CD14-positive monocyte (primary cell): ENCODE measurements around the gene LOXHD1. TPM values are rescaled to one million over a fixed set of nuclear protein-coding genes. Genes with fewer than 3 reads are reported as not detected.

Source experiments
- DNase-seq, 3 donors: peaks; one replicate each; pipeline ENCODE4 v3.0.0-alpha.2; 2011 to 2022
- H2AFZ ChIP-seq: 2 replicates; pipeline ENCODE4 v1.6.0; 2012; ENCODE audit warnings: mild to moderate bottlenecking, low read depth, low read length, inconsistent platforms; ENCODE audit not compliant: insufficient read depth, poor library complexity, severe bottlenecking
- H3K27ac ChIP-seq, 2 donors: 1 replicate in 1 of 2; 2 replicates in 1 of 2; pipeline ENCODE4 v1.5.1; 2012 to 2013; ENCODE audit warnings: low read length in 2 of 2, control low read depth in 1 of 2, inconsistent platforms in 1 of 2, low read depth in 1 of 2, mild to moderate bottlenecking in 1 of 2
- H3K27me3 ChIP-seq, 2 donors: one replicate each; pipeline versions ENCODE4 v1.6.0 to v1.6.1; 2011 to 2013; ENCODE audit warnings: low read length in 2 of 2; ENCODE audit not compliant: control insufficient read depth in 2 of 2, insufficient read depth in 2 of 2
- H3K36me3 ChIP-seq, 2 donors: replicated peaks in 1 of 2; 1 replicate in 1 of 2; 2 replicates in 1 of 2; pipeline versions ENCODE4 v1.5.1 to v1.6.1; 2012 to 2013; ENCODE audit warnings: low read length in 2 of 2, control low read depth in 1 of 2, inconsistent platforms in 1 of 2, mild to moderate bottlenecking in 1 of 2; ENCODE audit not compliant: insufficient read depth in 2 of 2, control insufficient read depth in 1 of 2
- H3K4me1 ChIP-seq, 2 donors: 1 replicate in 1 of 2; 2 replicates in 1 of 2; pipeline versions ENCODE4 v1.5.1 to v1.6.1; 2012 to 2013; ENCODE audit warnings: low read length in 2 of 2, control low read depth in 1 of 2, inconsistent platforms in 1 of 2, mild to moderate bottlenecking in 1 of 2, moderate library complexity in 1 of 2; ENCODE audit not compliant: insufficient read depth in 2 of 2, control insufficient read depth in 1 of 2
- H3K4me2 ChIP-seq: replicated peaks from 2 replicates; pipeline ENCODE3; 2012; ENCODE audit warnings: low read length, moderate library complexity, mild to moderate bottlenecking; ENCODE audit not compliant: poor library complexity, severe bottlenecking; ENCODE audit errors: extremely low read depth
- H3K4me3 ChIP-seq, 3 experiments: fragments of 200-600 bp in 1 of 3; sonication (generic) in 1 of 3; replicated peaks in 1 of 3; 1 replicate in 2 of 3; 2 replicates in 1 of 3; pipeline ENCODE4 v1.5.1; 2011 to 2013; ENCODE audit warnings: low read length in 3 of 3, mild to moderate bottlenecking in 3 of 3, control low read depth in 2 of 3, low read depth in 2 of 3, inconsistent platforms in 1 of 3, moderate library complexity in 1 of 3
- H3K79me2 ChIP-seq: 2 replicates; pipeline ENCODE4 v1.6.0; 2012; ENCODE audit warnings: mild to moderate bottlenecking, control low read depth, inconsistent platforms, low read length, moderate library complexity; ENCODE audit not compliant: insufficient read depth
- H3K9ac ChIP-seq: 2 replicates; pipeline ENCODE4 v1.6.0; 2017; ENCODE audit warnings: low read length, mild to moderate bottlenecking; ENCODE audit not compliant: insufficient read depth, poor library complexity, severe bottlenecking
- H3K9me3 ChIP-seq, 2 donors: replicated peaks in 1 of 2; 1 replicate in 1 of 2; 2 replicates in 1 of 2; pipeline versions ENCODE4 v1.5.1 to v1.6.1; 2012 to 2013; ENCODE audit warnings: low read length in 2 of 2, control low read depth in 1 of 2; ENCODE audit not compliant: control insufficient read depth in 1 of 2, insufficient read depth in 1 of 2
- H4K20me1 ChIP-seq: 2 replicates; pipeline ENCODE4 v1.6.0; 2012; ENCODE audit warnings: mild to moderate bottlenecking, low read length, control low read depth, moderate library complexity; ENCODE audit not compliant: insufficient read depth
- H3K27ac Mint-ChIP-seq, 7 donors: one replicate each; pipeline ENCODE4 v1.8.0; 2020; ENCODE audit warnings: mild to moderate bottlenecking in 7 of 7, mixed read lengths in 7 of 7, moderate library complexity in 6 of 7, inconsistent platforms in 2 of 7
- H3K27me3 Mint-ChIP-seq, 3 donors: one replicate each; pipeline ENCODE4 v1.8.0; 2021 to 2022; ENCODE audit warnings: low read depth in 3 of 3, mild to moderate bottlenecking in 3 of 3, mixed read lengths in 3 of 3, moderate library complexity in 3 of 3, inconsistent platforms in 1 of 3
- H3K36me3 Mint-ChIP-seq, 2 donors: one replicate each; pipeline ENCODE4 v1.8.0; 2020; ENCODE audit warnings: mixed read lengths in 2 of 2, inconsistent platforms in 1 of 2, mild to moderate bottlenecking in 1 of 2
- H3K4me1 Mint-ChIP-seq: one replicate; pipeline ENCODE4 v1.8.0; 2020; ENCODE audit warnings: mild to moderate bottlenecking, mixed read lengths
- H3K4me3 Mint-ChIP-seq, 2 donors: one replicate each; pipeline ENCODE4 v1.8.0; 2020; ENCODE audit warnings: mild to moderate bottlenecking in 2 of 2, mixed read lengths in 2 of 2, moderate library complexity in 1 of 2
- H3K9me3 Mint-ChIP-seq, 7 donors: one replicate each; pipeline ENCODE4 v1.8.0; 2020 to 2022; ENCODE audit warnings: mixed read lengths in 7 of 7, mild to moderate bottlenecking in 6 of 7, moderate library complexity in 6 of 7, inconsistent platforms in 2 of 7
- CTCF ChIP-seq: fragments of 200-600 bp; IDR thresholded peaks from one replicate; pipeline ENCODE4 v1.8.0; 2022; ENCODE audit warnings: antibody characterized with exemption, mild to moderate bottlenecking
- WGBS: methylation state at CpG from one replicate; pipeline ENCODE4 v1.1.5; 2013; ENCODE audit warnings: missing lambda C conversion rate; ENCODE audit not compliant: insufficient coverage; 5-methylcytosine and 5-hydroxymethylcytosine counted together
- intact Hi-C, 2 donors: fragments of 100-400 bp; cut with micrococcal nuclease; formaldehyde crosslinking; loops; one replicate each; pipeline versions ENCODE4 v1.15.0 to v1.15.1; 2023
- polyA plus RNA-seq, 3 donors: library from polyadenylated mRNA; depleted of rRNA in 1 of 3; unstranded in 2 of 3; stranded (reverse) in 1 of 3; fragments of 300-500 nt in 2 of 3; fragments of >200 nt in 1 of 3; fragmentation: Illumina TruSeq in 2 of 3; gene quantifications; 1 replicate in 2 of 3; 2 replicates in 1 of 3; pipeline ENCODE4 v1.2.3, GENCODE V29; 2012 to 2021

LOXHD1 gene
- polyA plus RNA-seq, 3 donors: 0.33 to 10.9 (median 0.61) TPM

DNA sequence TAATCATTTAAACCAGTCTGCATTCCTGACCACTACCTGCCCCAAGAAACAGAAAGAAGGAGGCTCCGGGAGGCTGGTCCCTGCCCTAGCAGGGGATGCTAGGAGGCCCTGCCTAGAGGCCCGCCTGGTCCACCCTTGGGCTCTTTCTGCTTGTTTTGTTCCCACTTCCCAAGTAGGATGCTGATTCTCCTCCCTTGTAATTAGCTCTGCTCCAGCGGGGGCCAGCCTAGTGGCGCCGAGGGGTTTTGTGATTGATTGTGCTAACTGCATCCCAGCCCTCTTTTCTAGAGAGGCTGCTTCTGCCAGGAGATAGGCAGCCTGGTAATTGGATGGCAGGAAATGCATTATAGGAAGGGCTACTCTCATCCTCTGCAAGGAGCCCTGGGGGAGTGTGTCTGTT, 220.0 kb downstream of the LOXHD1 start:
- no peak for TF ChIP-seq CTCF
- Mint-ChIP-seq H3K4me1 (no peaks in the 10 kb centered on the region), H3K27ac (no peak overlapping the region), H3K9me3 (peaks cover 0 to 6% (median 0%) of the 10 kb centered on the region in 7 donors), H3K4me3 (no peak overlapping the region), H3K27me3 (peaks cover 4 to 13% (median 8%) of the 10 kb centered on the region in 3 donors), H3K36me3 (no peaks in the 10 kb centered on the region)
- no peaks in the 10 kb centered on the region for H3K4me1 ChIP-seq
- no peak overlapping the region for H3K4me2 ChIP-seq
- H3K9me3 ChIP-seq: no peaks in the 10 kb centered on the region
- no peak overlapping the region for H3K4me3 ChIP-seq
- no peak overlapping the region for H3K9ac ChIP-seq
- 100% methylated on average over 1 of the region's 5 CpGs for WGBS
- no peak overlapping the region for H2AFZ ChIP-seq
- peaks cover 0 to 2% of the 10 kb centered on the region in 2 donors for H3K27me3 ChIP-seq
- no peaks in the 10 kb centered on the region for H3K79me2 ChIP-seq
- no peak overlapping the region for H3K27ac ChIP-seq
- H4K20me1 ChIP-seq: no peaks in the 10 kb centered on the region
- no peaks in the 10 kb centered on the region for H3K36me3 ChIP-seq
- no peak for DNase-seq
- intact Hi-C loops: no loop called here

GRCh38 chr18:46436621-46437020, 220.4 kb downstream of the LOXHD1 start:
- Histone ChIP-seq H2AFZ (no peak overlapping the region), H3K9me3 (no peaks in the 10 kb centered on the region), H3K9ac (no peak overlapping the region), H3K27me3 (peaks cover 0 to 2% of the 10 kb centered on the region in 2 donors), H3K4me2 (no peak overlapping the region), H3K36me3 (no peaks in the 10 kb centered on the region), H3K27ac (no peak overlapping the region), H3K79me2 (no peaks in the 10 kb centered on the region), H3K4me3 (no peak overlapping the region), H3K4me1 (no peaks in the 10 kb centered on the region), H4K20me1 (no peaks in the 10 kb centered on the region)
- Mint-ChIP-seq H3K9me3 (peaks cover 0 to 4% (median 0%) of the 10 kb centered on the region in 7 donors), H3K4me3 (no peak overlapping the region), H3K27ac (no peak overlapping the region), H3K27me3 (peaks cover 4 to 13% (median 10%) of the 10 kb centered on the region in 3 donors), H3K36me3 (no peaks in the 10 kb centered on the region), H3K4me1 (no peaks in the 10 kb centered on the region)
- WGBS: no CpG with 5 or more reads among the region's 2 CpGs
- intact Hi-C loops: no loop called here
- DNase-seq: no peak
- no peak for TF ChIP-seq CTCF
